H9 (cell line): ENCODE data around the gene GSTO2. TPM values are rescaled to one million over a fixed set of nuclear protein-coding genes. Genes with fewer than 3 reads are reported as not detected.

Experiments
- DNase-seq: peaks from one replicate; pipeline ENCODE4 v3.0.0-alpha.2; 2017
- H2AFZ ChIP-seq: one replicate; pipeline ENCODE4 v1.6.1; 2013; ENCODE audit warnings: mild to moderate bottlenecking, low read length, control low read depth, moderate library complexity
- H2AK5ac ChIP-seq: 2 replicates; pipeline ENCODE4 v1.6.1; 2013; ENCODE audit warnings: low read length, control low read depth, mixed read lengths; ENCODE audit not compliant: insufficient read length
- H2BK120ac ChIP-seq: one replicate; pipeline ENCODE4 v1.6.1; 2013; ENCODE audit warnings: low read depth, mild to moderate bottlenecking, low read length, control low read depth, inconsistent platforms; ENCODE audit not compliant: poor library complexity, severe bottlenecking
- H2BK12ac ChIP-seq: 2 replicates; pipeline ENCODE4 v1.6.1; 2013; ENCODE audit warnings: low read length, control low read depth, mixed read lengths, low read depth; ENCODE audit not compliant: insufficient read length
- H2BK15ac ChIP-seq: 2 replicates; pipeline ENCODE4 v1.6.1; 2013; ENCODE audit warnings: low read depth, low read length, control low read depth
- H2BK20ac ChIP-seq: one replicate; pipeline ENCODE4 v1.6.1; 2013; ENCODE audit warnings: low read depth, mild to moderate bottlenecking, low read length, control low read depth, inconsistent platforms; ENCODE audit not compliant: poor library complexity, severe bottlenecking
- H2BK5ac ChIP-seq: 2 replicates; pipeline ENCODE4 v1.6.1; 2013; ENCODE audit warnings: low read length, control low read depth, mixed read lengths; ENCODE audit not compliant: insufficient read length
- H3K14ac ChIP-seq: 2 replicates; pipeline ENCODE4 v1.6.1; 2013; ENCODE audit warnings: low read length, control low read depth; ENCODE audit not compliant: insufficient read depth
- H3K18ac ChIP-seq: 2 replicates; pipeline ENCODE4 v1.6.1; 2013; ENCODE audit warnings: low read depth, mild to moderate bottlenecking, mixed read lengths, low read length, control low read depth; ENCODE audit not compliant: insufficient read length
- H3K23ac ChIP-seq: 2 replicates; pipeline ENCODE4 v1.6.1; 2013; ENCODE audit warnings: low read length, control low read depth, mixed read lengths, low read depth; ENCODE audit not compliant: insufficient read length
- H3K23me2 ChIP-seq: 2 replicates; pipeline ENCODE4 v1.6.1; 2013; ENCODE audit warnings: low read depth, mild to moderate bottlenecking, mixed read lengths, low read length, control low read depth; ENCODE audit not compliant: insufficient read length, poor library complexity, severe bottlenecking
- H3K27ac ChIP-seq: 2 replicates; pipeline ENCODE4 v1.5.1; 2013; ENCODE audit warnings: low read length, control low read depth, mixed read lengths, low read depth; ENCODE audit not compliant: insufficient read length
- H3K27me3 ChIP-seq: 2 replicates; pipeline ENCODE4 v1.6.1; 2013; ENCODE audit warnings: low read length, control low read depth, inconsistent platforms; ENCODE audit not compliant: insufficient read depth
- H3K4ac ChIP-seq: 2 replicates; pipeline ENCODE4 v1.6.1; 2013; ENCODE audit warnings: low read depth, mild to moderate bottlenecking, control low read depth, inconsistent platforms, low read length, moderate library complexity
- H3K4me1 ChIP-seq: 2 replicates; pipeline ENCODE4 v1.6.1; 2013; ENCODE audit warnings: low read length, control low read depth, inconsistent platforms; ENCODE audit not compliant: insufficient read depth
- H3K4me2 ChIP-seq: 2 replicates; pipeline ENCODE4 v1.6.1; 2013; ENCODE audit warnings: low read length, control low read depth, mixed read lengths; ENCODE audit not compliant: insufficient read length, insufficient read depth
- H3K56ac ChIP-seq: 2 replicates; pipeline ENCODE4 v1.6.1; 2013; ENCODE audit warnings: low read depth, mild to moderate bottlenecking, mixed read lengths, low read length, control low read depth; ENCODE audit not compliant: insufficient read length
- H3K79me1 ChIP-seq: 2 replicates; pipeline ENCODE4 v1.6.1; 2013; ENCODE audit warnings: low read depth, mild to moderate bottlenecking, moderate library complexity, low read length, control low read depth, inconsistent platforms; ENCODE audit not compliant: insufficient read depth, poor library complexity, severe bottlenecking
- H3K79me2 ChIP-seq: 2 replicates; pipeline ENCODE4 v1.6.1; 2013; ENCODE audit warnings: low read length, control low read depth, inconsistent platforms; ENCODE audit not compliant: insufficient read depth
- H3K9ac ChIP-seq: 2 replicates; pipeline ENCODE4 v1.6.1; 2013; ENCODE audit warnings: low read length, control low read depth, mixed read lengths; ENCODE audit not compliant: insufficient read length; ENCODE audit errors: extremely low read depth
- H3K9me3 ChIP-seq: one replicate; pipeline ENCODE4 v1.6.1; 2013; ENCODE audit warnings: low read depth, low read length, inconsistent platforms; ENCODE audit not compliant: control insufficient read depth
- H3T11ph ChIP-seq: one replicate; pipeline ENCODE4 v1.6.1; 2013; ENCODE audit warnings: mild to moderate bottlenecking, low read length, control low read depth, inconsistent platforms
- H4K20me1 ChIP-seq: one replicate; pipeline ENCODE4 v1.6.1; 2013; ENCODE audit not compliant: control insufficient read depth, insufficient read length, insufficient read depth
- H4K5ac ChIP-seq: 2 replicates; pipeline ENCODE4 v1.6.1; 2013; ENCODE audit warnings: low read depth, mild to moderate bottlenecking, mixed read lengths, low read length, control low read depth; ENCODE audit not compliant: insufficient read length
- H4K8ac ChIP-seq: replicated peaks from 2 replicates; pipeline ENCODE4 v1.6.1; 2013; ENCODE audit warnings: low read length, control low read depth, mixed read lengths, low read depth; ENCODE audit not compliant: insufficient read length
- H4K91ac ChIP-seq: 2 replicates; pipeline ENCODE4 v1.6.1; 2013; ENCODE audit warnings: low read depth, mild to moderate bottlenecking, moderate library complexity, mixed read lengths, low read length, control low read depth; ENCODE audit not compliant: insufficient read length
- H3K27ac Mint-ChIP-seq, 3 experiments: 2 replicates in 2 of 3; 3 replicates in 1 of 3; pipeline ENCODE4 v1.8.0; 2020 to 2021; ENCODE audit warnings: mixed read lengths in 3 of 3, mild to moderate bottlenecking in 1 of 3, moderate library complexity in 1 of 3
- H3K27me3 Mint-ChIP-seq: 2 replicates; pipeline ENCODE4 v1.8.0; 2021; ENCODE audit warnings: low read depth, mild to moderate bottlenecking, moderate library complexity, mixed read lengths
- H3K36me3 Mint-ChIP-seq, 3 experiments: 2 replicates in 2 of 3; 3 replicates in 1 of 3; pipeline ENCODE4 v1.8.0; 2020 to 2021; ENCODE audit warnings: low read depth in 3 of 3, mixed read lengths in 3 of 3; ENCODE audit not compliant: insufficient read depth in 1 of 3
- H3K4me1 Mint-ChIP-seq, 2 experiments: 2 replicates each; pipeline ENCODE4 v1.8.0; 2020; ENCODE audit warnings: mixed read lengths in 2 of 2
- H3K4me3 Mint-ChIP-seq, 2 experiments: 2 replicates in 1 of 2; 3 replicates in 1 of 2; pipeline ENCODE4 v1.8.0; 2020 to 2021; ENCODE audit warnings: mild to moderate bottlenecking in 2 of 2, mixed read lengths in 2 of 2, moderate library complexity in 1 of 2
- H3K9me3 Mint-ChIP-seq, 2 experiments: 2 replicates in 1 of 2; 3 replicates in 1 of 2; pipeline ENCODE4 v1.8.0; 2020; ENCODE audit warnings: mild to moderate bottlenecking in 2 of 2, mixed read lengths in 2 of 2, moderate library complexity in 1 of 2
- WGBS: extraction: QIAGEN DNeasy Blood & Tissue Kit; methylation state at CpG from one replicate; pipeline ENCODE4 v1.1.7; 2013; ENCODE audit warnings: missing lambda C conversion rate, low lambda C conversion rate, mixed read lengths; ENCODE audit not compliant: insufficient read length; ENCODE audit errors: extremely low coverage; 5-methylcytosine and 5-hydroxymethylcytosine counted together
- total RNA-seq: library from RNA; stranded (reverse); gene quantifications from 2 replicates; pipeline ENCODE4 v1.2.1, GENCODE V29; 2021
- TF ChIP-seq, protein P1 (sequence below): fragments of 200-600 bp; sonication (generic); conservative IDR thresholded peaks from 3 replicates; pipeline ENCODE4 v1.8.0; 2021; ENCODE audit warnings: antibody characterized with exemption, mild to moderate bottlenecking

The GSTO2 gene
- total RNA-seq, 1 experiment from 2014 or later, result 14.5 TPM

DNA sequence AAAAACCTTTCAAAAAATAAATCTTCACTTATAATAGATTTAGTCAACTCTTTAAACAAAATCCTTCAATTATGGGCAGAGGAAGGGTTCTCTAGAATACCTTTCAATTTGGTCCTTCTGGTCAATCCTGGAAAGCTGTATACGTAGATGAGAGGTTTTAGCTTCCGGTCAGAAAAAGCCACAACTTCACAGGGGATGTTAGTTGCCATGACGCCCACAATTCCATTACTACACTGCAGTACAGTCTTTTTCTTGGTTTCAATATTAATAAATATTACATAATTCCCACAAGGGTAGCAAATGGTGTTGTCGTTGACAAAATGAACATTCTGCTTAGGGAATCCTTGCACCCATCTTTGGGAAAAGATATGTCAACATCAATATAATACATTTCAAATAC, 38.5 kb upstream of the GSTO2 start:
- Histone ChIP-seq H3K4ac (no peak overlapping the region), H3K9me3 (no peaks in the 10 kb centered on the region), H3K4me2 (no peak overlapping the region), H2AK5ac (no peak overlapping the region), H3K27ac (no peak overlapping the region), H2BK15ac (no peak overlapping the region), H3K9ac (no peak overlapping the region), H4K91ac (no peak overlapping the region), H3K23me2 (peaks cover 8% of the 10 kb centered on the region), H2BK5ac (no peak overlapping the region), H3T11ph (no peak overlapping the region), H2BK12ac (no peak overlapping the region), H3K79me1 (no peaks in the 10 kb centered on the region), H2BK20ac (no peak overlapping the region), H2AFZ (no peak overlapping the region), H4K20me1 (no peaks in the 10 kb centered on the region), H3K27me3 (no peaks in the 10 kb centered on the region), H3K56ac (no peak overlapping the region), H2BK120ac (no peak overlapping the region), H4K5ac (no peak overlapping the region), H3K18ac (no peak overlapping the region), H4K8ac (no peak overlapping the region), H3K79me2 (no peaks in the 10 kb centered on the region), H3K23ac (no peak overlapping the region), H3K4me1 (no peaks in the 10 kb centered on the region), H3K14ac (no peak overlapping the region)
- no peaks in the 10 kb centered on the region for H3K27me3 Mint-ChIP-seq
- no peak overlapping the region for H3K27ac Mint-ChIP-seq
- peaks cover 12 to 14% of the 10 kb centered on the region in 2 experiments for H3K9me3 Mint-ChIP-seq
- DNase-seq, result no peak
- no CpG with 5 or more reads among the region's 4 CpGs for WGBS
- TF ChIP-seq, protein P1, sequence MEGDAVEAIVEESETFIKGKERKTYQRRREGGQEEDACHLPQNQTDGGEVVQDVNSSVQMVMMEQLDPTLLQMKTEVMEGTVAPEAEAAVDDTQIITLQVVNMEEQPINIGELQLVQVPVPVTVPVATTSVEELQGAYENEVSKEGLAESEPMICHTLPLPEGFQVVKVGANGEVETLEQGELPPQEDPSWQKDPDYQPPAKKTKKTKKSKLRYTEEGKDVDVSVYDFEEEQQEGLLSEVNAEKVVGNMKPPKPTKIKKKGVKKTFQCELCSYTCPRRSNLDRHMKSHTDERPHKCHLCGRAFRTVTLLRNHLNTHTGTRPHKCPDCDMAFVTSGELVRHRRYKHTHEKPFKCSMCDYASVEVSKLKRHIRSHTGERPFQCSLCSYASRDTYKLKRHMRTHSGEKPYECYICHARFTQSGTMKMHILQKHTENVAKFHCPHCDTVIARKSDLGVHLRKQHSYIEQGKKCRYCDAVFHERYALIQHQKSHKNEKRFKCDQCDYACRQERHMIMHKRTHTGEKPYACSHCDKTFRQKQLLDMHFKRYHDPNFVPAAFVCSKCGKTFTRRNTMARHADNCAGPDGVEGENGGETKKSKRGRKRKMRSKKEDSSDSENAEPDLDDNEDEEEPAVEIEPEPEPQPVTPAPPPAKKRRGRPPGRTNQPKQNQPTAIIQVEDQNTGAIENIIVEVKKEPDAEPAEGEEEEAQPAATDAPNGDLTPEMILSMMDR, result no peak
- peaks cover 7 to 8% of the 10 kb centered on the region in 2 experiments; a peak in 3 of 4 replicates for H3K4me1 Mint-ChIP-seq
- peaks cover 0 to 4% (median 0%) of the 10 kb centered on the region in 3 experiments; a peak in 4 of 7 replicates for H3K36me3 Mint-ChIP-seq
- H3K4me3 Mint-ChIP-seq, result no peak overlapping the region
